GM23338 (cell line): ENCODE data around the gene KCND2. TPM values are rescaled to one million over a fixed set of nuclear protein-coding genes. Genes with fewer than 3 reads are reported as not detected.
"Not testable (repeated sequence)": the region's sequence is repeated elsewhere in the genome, so short reads cannot be mapped to it uniquely, and the experiment has no call there.

ENCODE experiments used
- ATAC-seq: fragments of 200-7000 bp; cut with Tn5 transposase; 3 replicates; pipeline ENCODE4 v1.9.1; 2020
- DNase-seq: peaks from one replicate; pipeline ENCODE4 v3.0.0-alpha.2; 2015; ENCODE audit warnings: low spot score
- H2AFZ ChIP-seq: fragments of 200-600 bp; sonication (generic); 2 replicates; pipeline ENCODE4 v1.8.0; 2016; ENCODE audit warnings: antibody characterized with exemption, mild to moderate bottlenecking, moderate library complexity
- H3F3A ChIP-seq: fragments of 200-600 bp; sonication (generic); replicated peaks from 2 replicates; pipeline ENCODE4 v1.8.0; 2017; ENCODE audit warnings: antibody characterized with exemption, mixed run types, low read depth
- H3K27ac ChIP-seq: fragments of 200-600 bp; sonication (generic); 2 replicates; pipeline ENCODE4 v1.6.1; 2016; ENCODE audit warnings: low read depth
- H3K27me3 ChIP-seq: fragments of 200-600 bp; sonication (generic); 2 replicates; pipeline ENCODE4 v1.8.0; 2016; ENCODE audit warnings: mild to moderate bottlenecking, mixed run types, moderate library complexity; ENCODE audit not compliant: insufficient read depth
- H3K36me3 ChIP-seq: fragments of 200-600 bp; sonication (generic); 2 replicates; pipeline ENCODE4 v1.8.0; 2016; ENCODE audit warnings: mild to moderate bottlenecking; ENCODE audit not compliant: insufficient read depth
- H3K4me1 ChIP-seq: fragments of 200-600 bp; sonication (generic); 2 replicates; pipeline ENCODE4 v1.8.0; 2016; ENCODE audit warnings: mild to moderate bottlenecking, moderate library complexity; ENCODE audit not compliant: insufficient read depth
- H3K4me2 ChIP-seq: fragments of 200-600 bp; sonication (generic); 2 replicates; pipeline ENCODE4 v1.7.1; 2017; ENCODE audit warnings: mixed run types
- H3K4me3 ChIP-seq: fragments of 200-600 bp; sonication (generic); 2 replicates; pipeline ENCODE4 v1.6.1; 2016; ENCODE audit warnings: mixed run types
- H3K79me2 ChIP-seq: fragments of 200-600 bp; sonication (generic); replicated peaks from 2 replicates; pipeline ENCODE4 v1.8.0; 2017; ENCODE audit warnings: mild to moderate bottlenecking; ENCODE audit not compliant: insufficient read depth
- H3K9me2 ChIP-seq: fragments of 200-600 bp; sonication (generic); 2 replicates; pipeline ENCODE4 v1.8.0; 2017; ENCODE audit not compliant: insufficient read depth
- H4K20me1 ChIP-seq: fragments of 200-600 bp; sonication (generic); replicated peaks from 2 replicates; pipeline ENCODE4 v1.8.0; 2017; ENCODE audit warnings: mild to moderate bottlenecking; ENCODE audit not compliant: insufficient read depth
- H3K27ac Mint-ChIP-seq: 2 replicates; pipeline ENCODE4 v1.8.0; 2020; ENCODE audit warnings: inconsistent platforms, mild to moderate bottlenecking, moderate library complexity, mixed read lengths
- H3K27me3 Mint-ChIP-seq: 3 replicates; pipeline ENCODE4 v1.8.0; 2022; ENCODE audit warnings: low read depth, mild to moderate bottlenecking, moderate library complexity, mixed read lengths, inconsistent platforms; ENCODE audit not compliant: insufficient read depth, poor library complexity
- H3K36me3 Mint-ChIP-seq: 3 replicates; pipeline ENCODE4 v1.8.0; 2021; ENCODE audit warnings: low read depth, mild to moderate bottlenecking, inconsistent platforms, moderate library complexity, mixed read lengths
- H3K4me1 Mint-ChIP-seq: 3 replicates; pipeline ENCODE4 v1.8.0; 2020; ENCODE audit warnings: mild to moderate bottlenecking, inconsistent platforms, mixed read lengths
- H3K4me3 Mint-ChIP-seq: 3 replicates; pipeline ENCODE4 v1.8.0; 2021; ENCODE audit warnings: moderate library complexity, mild to moderate bottlenecking, inconsistent platforms, mixed read lengths
- H3K9me3 Mint-ChIP-seq: 3 replicates; pipeline ENCODE4 v1.8.0; 2020; ENCODE audit warnings: moderate library complexity, mild to moderate bottlenecking, inconsistent platforms, mixed read lengths
- EZH2 ChIP-seq: fragments of 200-600 bp; sonication (generic); IDR thresholded peaks from one replicate; pipeline ENCODE4 v1.8.0; 2017; ENCODE audit warnings: antibody characterized with exemption, mild to moderate bottlenecking, low read depth; ENCODE audit not compliant: unreplicated experiment
- JUNB ChIP-seq: IDR thresholded peaks from one replicate; pipeline ENCODE4 v1.6.1; 2016; ENCODE audit warnings: antibody characterized with exemption; ENCODE audit not compliant: unreplicated experiment
- POLR2AphosphoS5 ChIP-seq: IDR thresholded peaks from 2 replicates; pipeline ENCODE4 v1.6.1; 2016; ENCODE audit warnings: antibody characterized with exemption, low read depth
- STAT1 ChIP-seq: IDR thresholded peaks from one replicate; pipeline ENCODE4 v1.6.1; 2016; ENCODE audit warnings: antibody characterized with exemption; ENCODE audit not compliant: unreplicated experiment
- ZNF331 ChIP-seq: fragments of 250-450 bp; sonication (Bioruptor Pico); IDR thresholded peaks from 2 replicates; pipeline ENCODE4 v1.5.0; 2020; ENCODE audit warnings: low read depth, mild to moderate bottlenecking, moderate library complexity
- polyA plus RNA-seq: library from polyadenylated mRNA; unstranded; fragments of >200 nt; fragmentation: Nextera tagmentation; extraction: Ambion mirVana; gene quantifications from 2 replicates; pipeline ENCODE4 v1.2.1, GENCODE V29; 2016
- total RNA-seq: library from RNA; depleted of rRNA; stranded (reverse); fragments of >200 nt; shearing (Covaris generic); gene quantifications from 2 replicates; pipeline ENCODE4 v1.2.3, GENCODE V29; 2014
- TF ChIP-seq, protein P1 (sequence below): fragments of 250-450 bp; sonication (Bioruptor Pico); IDR thresholded peaks from 2 replicates; pipeline ENCODE4 v1.5.0; 2020; ENCODE audit warnings: mild to moderate bottlenecking, moderate library complexity
- TF ChIP-seq, protein P2 (sequence below), 2 experiments: fragments of 200-600 bp in 1 of 2; sonication (generic) in 1 of 2; conservative IDR thresholded peaks; 2 replicates each; pipeline versions ENCODE4 v1.5.1 to v1.6.1; 2016 to 2017; ENCODE audit warnings: antibody characterized with exemption in 2 of 2, low read depth in 2 of 2, mild to moderate bottlenecking in 2 of 2, moderate library complexity in 1 of 2

The KCND2 gene
- total and polyA plus RNA-seq, 2 experiments from 2014 or later = 7.1 to 15.6 TPM

DNA sequence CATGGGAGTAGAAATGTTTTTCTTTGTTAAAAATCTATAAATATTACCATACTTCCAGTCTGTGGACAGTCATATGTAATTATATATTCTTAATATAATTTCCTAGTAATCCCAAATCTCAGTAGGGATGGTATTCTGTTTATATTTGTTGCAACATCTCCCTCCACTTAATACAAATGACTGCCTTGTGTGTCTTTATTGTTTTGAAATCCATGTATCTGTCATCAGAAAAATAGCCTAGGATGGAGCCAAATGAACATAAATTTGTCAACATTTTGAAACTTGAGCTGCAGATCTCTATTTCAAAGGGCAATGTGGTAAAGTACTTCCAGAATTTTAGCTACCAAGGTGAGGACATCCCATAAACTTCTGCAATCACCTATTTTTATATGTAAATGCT lies 294.2 kb downstream of the KCND2 start (continued):
- TF ChIP-seq, protein P1, sequence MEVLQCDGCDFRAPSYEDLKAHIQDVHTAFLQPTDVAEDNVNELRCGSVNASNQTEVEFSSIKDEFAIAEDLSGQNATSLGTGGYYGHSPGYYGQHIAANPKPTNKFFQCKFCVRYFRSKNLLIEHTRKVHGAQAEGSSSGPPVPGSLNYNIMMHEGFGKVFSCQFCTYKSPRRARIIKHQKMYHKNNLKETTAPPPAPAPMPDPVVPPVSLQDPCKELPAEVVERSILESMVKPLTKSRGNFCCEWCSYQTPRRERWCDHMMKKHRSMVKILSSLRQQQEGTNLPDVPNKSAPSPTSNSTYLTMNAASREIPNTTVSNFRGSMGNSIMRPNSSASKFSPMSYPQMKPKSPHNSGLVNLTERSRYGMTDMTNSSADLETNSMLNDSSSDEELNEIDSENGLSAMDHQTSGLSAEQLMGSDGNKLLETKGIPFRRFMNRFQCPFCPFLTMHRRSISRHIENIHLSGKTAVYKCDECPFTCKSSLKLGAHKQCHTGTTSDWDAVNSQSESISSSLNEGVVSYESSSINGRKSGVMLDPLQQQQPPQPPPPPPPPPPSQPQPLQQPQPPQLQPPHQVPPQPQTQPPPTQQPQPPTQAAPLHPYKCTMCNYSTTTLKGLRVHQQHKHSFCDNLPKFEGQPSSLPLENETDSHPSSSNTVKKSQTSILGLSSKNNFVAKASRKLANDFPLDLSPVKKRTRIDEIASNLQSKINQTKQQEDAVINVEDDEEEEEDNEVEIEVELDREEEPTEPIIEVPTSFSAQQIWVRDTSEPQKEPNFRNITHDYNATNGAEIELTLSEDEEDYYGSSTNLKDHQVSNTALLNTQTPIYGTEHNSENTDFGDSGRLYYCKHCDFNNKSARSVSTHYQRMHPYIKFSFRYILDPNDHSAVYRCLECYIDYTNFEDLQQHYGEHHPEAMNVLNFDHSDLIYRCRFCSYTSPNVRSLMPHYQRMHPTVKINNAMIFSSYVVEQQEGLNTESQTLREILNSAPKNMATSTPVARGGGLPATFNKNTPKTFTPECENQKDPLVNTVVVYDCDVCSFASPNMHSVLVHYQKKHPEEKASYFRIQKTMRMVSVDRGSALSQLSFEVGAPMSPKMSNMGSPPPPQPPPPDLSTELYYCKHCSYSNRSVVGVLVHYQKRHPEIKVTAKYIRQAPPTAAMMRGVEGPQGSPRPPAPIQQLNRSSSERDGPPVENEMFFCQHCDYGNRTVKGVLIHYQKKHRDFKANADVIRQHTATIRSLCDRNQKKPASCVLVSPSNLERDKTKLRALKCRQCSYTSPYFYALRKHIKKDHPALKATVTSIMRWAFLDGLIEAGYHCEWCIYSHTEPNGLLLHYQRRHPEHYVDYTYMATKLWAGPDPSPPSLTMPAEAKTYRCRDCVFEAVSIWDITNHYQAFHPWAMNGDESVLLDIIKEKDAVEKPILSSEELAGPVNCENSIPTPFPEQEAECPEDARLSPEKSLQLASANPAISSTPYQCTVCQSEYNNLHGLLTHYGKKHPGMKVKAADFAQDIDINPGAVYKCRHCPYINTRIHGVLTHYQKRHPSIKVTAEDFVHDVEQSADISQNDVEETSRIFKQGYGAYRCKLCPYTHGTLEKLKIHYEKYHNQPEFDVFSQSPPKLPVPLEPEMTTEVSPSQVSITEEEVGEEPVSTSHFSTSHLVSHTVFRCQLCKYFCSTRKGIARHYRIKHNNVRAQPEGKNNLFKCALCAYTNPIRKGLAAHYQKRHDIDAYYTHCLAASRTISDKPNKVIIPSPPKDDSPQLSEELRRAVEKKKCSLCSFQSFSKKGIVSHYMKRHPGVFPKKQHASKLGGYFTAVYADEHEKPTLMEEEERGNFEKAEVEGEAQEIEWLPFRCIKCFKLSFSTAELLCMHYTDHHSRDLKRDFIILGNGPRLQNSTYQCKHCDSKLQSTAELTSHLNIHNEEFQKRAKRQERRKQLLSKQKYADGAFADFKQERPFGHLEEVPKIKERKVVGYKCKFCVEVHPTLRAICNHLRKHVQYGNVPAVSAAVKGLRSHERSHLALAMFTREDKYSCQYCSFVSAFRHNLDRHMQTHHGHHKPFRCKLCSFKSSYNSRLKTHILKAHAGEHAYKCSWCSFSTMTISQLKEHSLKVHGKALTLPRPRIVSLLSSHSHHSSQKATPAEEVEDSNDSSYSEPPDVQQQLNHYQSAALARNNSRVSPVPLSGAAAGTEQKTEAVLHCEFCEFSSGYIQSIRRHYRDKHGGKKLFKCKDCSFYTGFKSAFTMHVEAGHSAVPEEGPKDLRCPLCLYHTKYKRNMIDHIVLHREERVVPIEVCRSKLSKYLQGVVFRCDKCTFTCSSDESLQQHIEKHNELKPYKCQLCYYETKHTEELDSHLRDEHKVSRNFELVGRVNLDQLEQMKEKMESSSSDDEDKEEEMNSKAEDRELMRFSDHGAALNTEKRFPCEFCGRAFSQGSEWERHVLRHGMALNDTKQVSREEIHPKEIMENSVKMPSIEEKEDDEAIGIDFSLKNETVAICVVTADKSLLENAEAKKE = no peak
- TF ChIP-seq POLR2AphosphoS5 (no peak), JUNB (no peak)

DNA sequence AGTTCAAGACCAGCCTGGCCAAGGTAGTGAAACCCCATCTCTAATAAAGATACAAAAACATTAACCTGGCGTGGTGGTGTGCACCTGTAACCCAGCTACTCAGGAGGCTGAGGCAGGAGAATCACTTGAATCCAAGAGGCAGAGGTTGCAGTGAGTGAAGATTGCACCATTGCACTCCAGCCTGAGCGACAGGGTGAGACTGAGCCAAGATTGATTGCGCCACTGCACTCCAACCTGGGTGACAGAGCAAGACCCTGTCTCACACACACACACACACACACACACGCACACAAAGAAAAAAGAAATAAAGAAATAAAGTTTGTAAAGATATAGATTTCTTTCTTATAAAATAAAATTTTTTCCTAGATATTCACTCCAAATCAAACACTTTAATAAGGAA lies 305.7 kb downstream of the KCND2 start:
- DNase-seq, H3K27ac Mint-ChIP-seq, H3K4me2 ChIP-seq, H3K79me2 ChIP-seq, H3K9me3 Mint-ChIP-seq, H3K9me2 ChIP-seq, H3K27me3 Mint-ChIP-seq, H3K27ac ChIP-seq, H3K4me1 Mint-ChIP-seq, H4K20me1 ChIP-seq, H3K27me3 ChIP-seq, H3K4me1 ChIP-seq, ATAC-seq, H3K36me3 ChIP-seq, H3K4me3 ChIP-seq, H3K4me3 Mint-ChIP-seq, H3F3A ChIP-seq, H2AFZ ChIP-seq, H3K36me3 Mint-ChIP-seq: not testable (repeated sequence)

DNA sequence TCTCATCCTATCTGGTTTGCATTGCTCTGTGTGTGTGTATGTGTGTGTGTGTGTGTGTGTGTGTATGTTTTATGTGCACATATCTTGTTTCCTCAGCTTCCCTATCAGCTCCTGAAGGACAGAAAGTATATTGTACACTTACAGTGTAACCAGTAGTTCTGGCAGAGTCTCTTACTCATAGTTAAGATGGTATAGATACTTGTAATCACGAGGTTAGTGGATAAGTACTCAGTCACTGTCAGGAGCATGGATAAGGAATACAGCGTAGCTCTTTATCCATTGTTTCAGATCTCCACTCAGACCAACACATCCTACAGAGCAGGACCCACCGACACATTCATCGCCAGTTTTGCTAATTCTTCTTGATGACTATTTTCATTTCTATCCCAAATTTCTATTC lies 309.9 kb downstream of the KCND2 start:
- Histone ChIP-seq H3K36me3 (no peaks in the 10 kb centered on the region), H3K4me1 (peaks cover 7% of the 10 kb centered on the region), H3K79me2 (no peaks in the 10 kb centered on the region), H3K4me2 (no peak overlapping the region), H3K27me3 (no peaks in the 10 kb centered on the region), H3K4me3 (no peak overlapping the region), H2AFZ (no peak overlapping the region), H3K27ac (no peak overlapping the region), H3F3A (no peaks in the 10 kb centered on the region), H3K9me2 (no peaks in the 10 kb centered on the region; the same call in 1 of the 2 replicates), H4K20me1 (no peaks in the 10 kb centered on the region)
- Mint-ChIP-seq H3K27me3 (peaks cover 8% of the 10 kb centered on the region), H3K4me3 (no peak overlapping the region), H3K4me1 (peaks cover 21% of the 10 kb centered on the region), H3K36me3 (no peaks in the 10 kb centered on the region), H3K9me3 (no peaks in the 10 kb centered on the region), H3K27ac (no peak overlapping the region)
- ATAC-seq (no peak), DNase-seq (no peak)
- TF ChIP-seq EZH2 (no peak), STAT1 (no peak), ZNF331 (CRISPR knock-in tag) (no peak), POLR2AphosphoS5 (no peak)
- TF ChIP-seq, protein P2, sequence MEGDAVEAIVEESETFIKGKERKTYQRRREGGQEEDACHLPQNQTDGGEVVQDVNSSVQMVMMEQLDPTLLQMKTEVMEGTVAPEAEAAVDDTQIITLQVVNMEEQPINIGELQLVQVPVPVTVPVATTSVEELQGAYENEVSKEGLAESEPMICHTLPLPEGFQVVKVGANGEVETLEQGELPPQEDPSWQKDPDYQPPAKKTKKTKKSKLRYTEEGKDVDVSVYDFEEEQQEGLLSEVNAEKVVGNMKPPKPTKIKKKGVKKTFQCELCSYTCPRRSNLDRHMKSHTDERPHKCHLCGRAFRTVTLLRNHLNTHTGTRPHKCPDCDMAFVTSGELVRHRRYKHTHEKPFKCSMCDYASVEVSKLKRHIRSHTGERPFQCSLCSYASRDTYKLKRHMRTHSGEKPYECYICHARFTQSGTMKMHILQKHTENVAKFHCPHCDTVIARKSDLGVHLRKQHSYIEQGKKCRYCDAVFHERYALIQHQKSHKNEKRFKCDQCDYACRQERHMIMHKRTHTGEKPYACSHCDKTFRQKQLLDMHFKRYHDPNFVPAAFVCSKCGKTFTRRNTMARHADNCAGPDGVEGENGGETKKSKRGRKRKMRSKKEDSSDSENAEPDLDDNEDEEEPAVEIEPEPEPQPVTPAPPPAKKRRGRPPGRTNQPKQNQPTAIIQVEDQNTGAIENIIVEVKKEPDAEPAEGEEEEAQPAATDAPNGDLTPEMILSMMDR (conservative IDR thresholded peaks at IDR 0.05; ENCODE audit: low read depth in 2 of 2) = no peak
